Uterus (tissue), 4 donors: Measurements from ENCODE around the gene BAHD1. TPM values are rescaled to one million over a fixed set of nuclear protein-coding genes. Genes with fewer than 3 reads are reported as not detected.

Source experiments
- DNase-seq, 2 donors: peaks; one replicate each; pipeline ENCODE4 v3.0.0-alpha.2; 2019 to 2020
- H3K27ac ChIP-seq, 2 donors: fragments of 200-600 bp; sonication (generic); 1 replicate in 1 of 2; 2 replicates in 1 of 2; pipeline ENCODE4 v1.5.1; 2016 to 2018
- H3K27me3 ChIP-seq, 2 donors: fragments of 200-600 bp; sonication (generic); one replicate each; pipeline ENCODE4 v1.5.1; 2018 to 2019; ENCODE audit warnings: control low read depth in 1 of 2
- H3K36me3 ChIP-seq, 2 donors: fragments of 200-600 bp; sonication (generic); one replicate each; pipeline ENCODE4 v1.5.1; 2019; ENCODE audit warnings: control low read depth in 1 of 2
- H3K4me1 ChIP-seq, 2 donors: fragments of 200-600 bp; sonication (generic); one replicate each; pipeline ENCODE4 v1.5.1; 2018 to 2019; ENCODE audit warnings: control low read depth in 1 of 2
- H3K4me3 ChIP-seq, 2 donors: fragments of 200-600 bp; sonication (generic); 1 replicate in 1 of 2; 2 replicates in 1 of 2; pipeline ENCODE4 v1.5.1; 2018 to 2019; ENCODE audit warnings: mild to moderate bottlenecking in 1 of 2
- H3K9me3 ChIP-seq, 2 donors: fragments of 200-600 bp; sonication (generic); one replicate each; pipeline ENCODE4 v1.5.1; 2019; ENCODE audit warnings: control low read depth in 1 of 2
- POLR2A ChIP-seq, 2 donors: fragments of 450-650 bp; IDR thresholded peaks; one replicate each; pipeline ENCODE4 v1.6.1; 2016; ENCODE audit warnings: antibody characterized with exemption in 2 of 2, mild to moderate bottlenecking in 1 of 2, moderate library complexity in 1 of 2
- intact Hi-C: fragments of 100-400 bp; cut with DNase I; formaldehyde crosslinking; loops from one replicate; pipeline ENCODE4 v1.15.1; 2023; ENCODE audit warnings: low total_unique reads
- total RNA-seq, 4 donors: library from RNA; depleted of rRNA in 3 of 4; stranded (reverse); fragments of >200 nt in 3 of 4; gene quantifications; one replicate each; pipeline versions ENCODE4 v1.1.0 to v1.2.4, GENCODE V29; 2014 to 2023
- TF ChIP-seq, protein P1 (sequence below), 4 experiments: fragments of 200-600 bp in 2 of 4; fragments of 450-650 bp in 2 of 4; sonication (generic) in 2 of 4; IDR thresholded peaks; one replicate each; pipeline ENCODE4 v1.5.1; 2016 to 2019; ENCODE audit warnings: antibody characterized with exemption in 4 of 4, mild to moderate bottlenecking in 2 of 4, moderate library complexity in 1 of 4
- donor health status: DM: yes; HTN: yes; CAD: no.

The BAHD1 gene
- total RNA-seq, 4 donors from 2014 or later: 5.0 to 35.5 (median 10.5) TPM

- intact Hi-C loops: no loop called here
- DNase-seq: no peak
- H3K27ac ChIP-seq: no peak overlapping the region
- H3K36me3 ChIP-seq: no peaks in the 10 kb centered on the region
- no peaks in the 10 kb centered on the region for H3K9me3 ChIP-seq
- no peak for TF ChIP-seq POLR2A (IDR thresholded peaks at IDR 0.05)
- TF ChIP-seq, protein P1, sequence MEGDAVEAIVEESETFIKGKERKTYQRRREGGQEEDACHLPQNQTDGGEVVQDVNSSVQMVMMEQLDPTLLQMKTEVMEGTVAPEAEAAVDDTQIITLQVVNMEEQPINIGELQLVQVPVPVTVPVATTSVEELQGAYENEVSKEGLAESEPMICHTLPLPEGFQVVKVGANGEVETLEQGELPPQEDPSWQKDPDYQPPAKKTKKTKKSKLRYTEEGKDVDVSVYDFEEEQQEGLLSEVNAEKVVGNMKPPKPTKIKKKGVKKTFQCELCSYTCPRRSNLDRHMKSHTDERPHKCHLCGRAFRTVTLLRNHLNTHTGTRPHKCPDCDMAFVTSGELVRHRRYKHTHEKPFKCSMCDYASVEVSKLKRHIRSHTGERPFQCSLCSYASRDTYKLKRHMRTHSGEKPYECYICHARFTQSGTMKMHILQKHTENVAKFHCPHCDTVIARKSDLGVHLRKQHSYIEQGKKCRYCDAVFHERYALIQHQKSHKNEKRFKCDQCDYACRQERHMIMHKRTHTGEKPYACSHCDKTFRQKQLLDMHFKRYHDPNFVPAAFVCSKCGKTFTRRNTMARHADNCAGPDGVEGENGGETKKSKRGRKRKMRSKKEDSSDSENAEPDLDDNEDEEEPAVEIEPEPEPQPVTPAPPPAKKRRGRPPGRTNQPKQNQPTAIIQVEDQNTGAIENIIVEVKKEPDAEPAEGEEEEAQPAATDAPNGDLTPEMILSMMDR (IDR thresholded peaks at IDR 0.05): no peak
- H3K27me3 ChIP-seq: no peaks in the 10 kb centered on the region
- no peaks in the 10 kb centered on the region for H3K4me1 ChIP-seq
- no peak overlapping the region for H3K4me3 ChIP-seq
Observed at GRCh38 chr15:40498418-40498817, 57.7 kb downstream of the BAHD1 start.

DNA sequence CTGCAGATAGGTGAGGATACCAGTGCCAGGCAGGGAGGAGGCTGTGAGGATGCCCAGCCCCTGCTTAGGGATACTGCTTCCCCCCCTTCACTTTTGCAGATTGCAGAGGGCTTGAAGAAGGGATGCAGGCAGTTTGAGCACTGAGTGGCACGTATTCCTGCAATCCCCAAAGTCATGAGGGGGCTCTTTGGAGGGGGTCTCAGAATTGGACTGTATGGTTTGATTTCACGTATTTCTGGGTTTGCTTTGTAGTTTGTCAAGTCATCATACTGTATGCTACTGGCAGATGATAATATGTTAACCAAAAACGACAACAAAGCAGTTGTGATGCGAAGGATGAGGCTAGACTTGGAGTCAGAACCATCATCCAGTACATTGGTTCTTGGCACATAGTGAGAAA is 58.1 kb downstream of the BAHD1 start:
- H3K9me3 ChIP-seq: no peaks in the 10 kb centered on the region
- no peaks in the 10 kb centered on the region for H3K36me3 ChIP-seq
- TF ChIP-seq, protein P1 (IDR thresholded peaks at IDR 0.05): no peak
- no peak for TF ChIP-seq POLR2A (IDR thresholded peaks at IDR 0.05)
- no peak for DNase-seq
- H3K27me3 ChIP-seq: no peaks in the 10 kb centered on the region
- intact Hi-C loops: no loop called here
- H3K4me3 ChIP-seq: no peak overlapping the region
- no peaks in the 10 kb centered on the region for H3K4me1 ChIP-seq
- no peak overlapping the region for H3K27ac ChIP-seq

- Histone ChIP-seq H3K4me1 (no peaks in the 10 kb centered on the region), H3K9me3 (no peaks in the 10 kb centered on the region), H3K27ac (no peak overlapping the region), H3K4me3 (no peak overlapping the region), H3K36me3 (no peaks in the 10 kb centered on the region), H3K27me3 (no peaks in the 10 kb centered on the region)
- no peak for DNase-seq
- TF ChIP-seq, protein P1 (IDR thresholded peaks at IDR 0.05): no peak
- intact Hi-C loops: no loop called here
Observed at GRCh38 chr15:40499931-40500330, 59.2 kb downstream of the BAHD1 start.

DNA sequence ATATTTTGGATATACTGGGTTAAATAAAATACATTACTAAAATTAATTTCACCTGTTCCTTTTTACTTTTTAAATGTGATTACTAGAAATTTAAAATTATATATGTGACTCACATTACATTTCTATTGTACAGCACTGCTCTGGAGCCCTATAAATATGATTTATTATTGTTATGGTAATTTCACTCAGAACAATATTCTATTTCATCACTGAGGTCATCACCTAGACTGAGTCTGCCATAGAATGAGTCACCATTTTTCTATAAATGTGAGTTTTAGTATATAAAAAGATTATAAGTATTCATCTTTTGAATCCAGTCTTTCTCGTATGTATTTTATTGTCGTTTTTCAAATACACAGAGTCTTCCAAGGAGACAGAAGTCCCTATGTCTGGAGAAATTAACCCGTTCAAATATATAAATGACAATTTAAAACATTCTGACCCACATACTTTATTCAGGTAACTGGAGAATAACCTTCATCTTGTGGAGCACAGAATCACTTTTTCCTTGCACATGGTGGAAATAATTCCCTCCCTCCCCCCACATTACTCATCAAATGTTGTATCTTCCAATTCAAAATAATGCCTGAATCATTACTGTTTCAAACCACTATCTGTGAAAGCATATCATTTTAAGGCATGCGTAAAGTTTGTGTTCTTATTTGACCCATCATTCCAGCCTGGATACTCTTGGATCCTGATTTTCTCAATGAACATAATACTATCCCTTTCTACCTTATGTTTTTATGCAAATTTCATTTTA is 60.0 kb downstream of the BAHD1 start:
- Histone ChIP-seq H3K9me3 (no peaks in the 10 kb centered on the region), H3K36me3 (no peaks in the 10 kb centered on the region), H3K4me3 (no peak overlapping the region), H3K4me1 (no peaks in the 10 kb centered on the region), H3K27ac (no peak overlapping the region), H3K27me3 (no peaks in the 10 kb centered on the region)
- TF ChIP-seq, protein P1 (IDR thresholded peaks at IDR 0.05): no peak
- TF ChIP-seq POLR2A (IDR thresholded peaks at IDR 0.05): no peak
- intact Hi-C loops: no loop called here
- no peak for DNase-seq

DNA sequence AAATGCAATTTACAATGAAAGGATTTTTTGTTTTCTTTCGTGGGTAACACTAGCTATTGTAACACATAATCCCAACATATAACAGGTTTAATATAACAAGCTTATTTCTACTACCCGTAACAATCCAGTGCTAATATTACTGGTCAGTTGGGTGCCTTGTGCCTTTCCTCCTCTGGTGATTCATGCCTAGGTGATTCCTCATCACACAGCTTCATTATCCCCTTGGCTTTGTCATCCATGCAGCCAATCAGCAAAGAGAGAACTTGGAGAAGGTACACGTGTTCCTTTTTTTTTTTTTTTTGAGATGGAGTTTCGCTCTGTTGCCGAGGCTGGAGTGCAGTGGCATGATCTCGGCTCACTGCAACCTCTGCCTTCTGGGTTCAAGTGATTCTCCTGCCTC is 60.7 kb downstream of the BAHD1 start:
- Histone ChIP-seq H3K27me3 (no peaks in the 10 kb centered on the region), H3K27ac (no peak overlapping the region), H3K9me3 (no peaks in the 10 kb centered on the region), H3K4me1 (no peaks in the 10 kb centered on the region), H3K4me3 (no peak overlapping the region), H3K36me3 (no peaks in the 10 kb centered on the region)
- no peak for TF ChIP-seq POLR2A (IDR thresholded peaks at IDR 0.05)
- TF ChIP-seq, protein P1 (IDR thresholded peaks at IDR 0.05): no peak
- intact Hi-C loops: no loop called here
- no peak for DNase-seq
